ENCODE measurements around the gene MLYCD.

The MLYCD gene

GRCh38 chr16:83924686-83925085, 25.8 kb downstream of the MLYCD start:
- no peak overlapping the region for H3K4me3 ChIP-seq (ENCODE audit: low read depth, low read length)
- no peak for TF ChIP-seq CTCF (conservative IDR thresholded peaks at IDR 0.05; ENCODE audit: low read depth, low read length)
- no peak for DNase-seq (ENCODE audit: low read depth)

- H3K4me3 ChIP-seq (ENCODE audit: low read depth, low read length), result no peak overlapping the region
- no peak for TF ChIP-seq CTCF (conservative IDR thresholded peaks at IDR 0.05; ENCODE audit: low read depth, low read length)
- DNase-seq (ENCODE audit: low read depth), result no peak
These were observed 26.4 kb downstream of the MLYCD start for GRCh38 chr16:83925095-83925905.

GRCh38 chr16:83925957-83926725, 27.2 kb downstream of the MLYCD start:
- H3K4me3 ChIP-seq (ENCODE audit: low read depth, low read length), result no peak overlapping the region
- DNase-seq (ENCODE audit: low read depth), result no peak
- TF ChIP-seq CTCF (conservative IDR thresholded peaks at IDR 0.05; ENCODE audit: low read depth, low read length), result no peak

GRCh38 chr16:83926726-83927397, 27.9 kb downstream of the MLYCD start:
- no peak overlapping the region for H3K4me3 ChIP-seq (ENCODE audit: low read depth, low read length)
- peak; percentile 67 for DNase-seq (ENCODE audit: low read depth)
- TF ChIP-seq CTCF (conservative IDR thresholded peaks at IDR 0.05; ENCODE audit: low read depth, low read length), result peak; percentile 95

- TF ChIP-seq CTCF (conservative IDR thresholded peaks at IDR 0.05; ENCODE audit: low read depth, low read length), result no peak
- no peak overlapping the region for H3K4me3 ChIP-seq (ENCODE audit: low read depth, low read length)
- DNase-seq (ENCODE audit: low read depth), result peak; percentile 91
These were observed 29.6 kb downstream of the MLYCD start for GRCh38 chr16:83928341-83929055.

- TF ChIP-seq CTCF (conservative IDR thresholded peaks at IDR 0.05; ENCODE audit: low read depth, low read length), result no peak
- no peak for DNase-seq (ENCODE audit: low read depth)
- no peak overlapping the region for H3K4me3 ChIP-seq (ENCODE audit: low read depth, low read length)
These were observed 31.1 kb downstream of the MLYCD start for GRCh38 chr16:83929811-83930555.

Data from choroid plexus epithelial cell (primary cell).